HUDEP-2 (cell line): ENCODE measurements around the gene OR2T4.

Experiments used
- DNase-seq, 76 experiments: peaks; one replicate each; lab custom pipeline; 2025; ENCODE audit not compliant: unreplicated experiment in 76 of 76; lab: John Stamatoyannopoulos, UW

Gene OR2T4

DNA sequence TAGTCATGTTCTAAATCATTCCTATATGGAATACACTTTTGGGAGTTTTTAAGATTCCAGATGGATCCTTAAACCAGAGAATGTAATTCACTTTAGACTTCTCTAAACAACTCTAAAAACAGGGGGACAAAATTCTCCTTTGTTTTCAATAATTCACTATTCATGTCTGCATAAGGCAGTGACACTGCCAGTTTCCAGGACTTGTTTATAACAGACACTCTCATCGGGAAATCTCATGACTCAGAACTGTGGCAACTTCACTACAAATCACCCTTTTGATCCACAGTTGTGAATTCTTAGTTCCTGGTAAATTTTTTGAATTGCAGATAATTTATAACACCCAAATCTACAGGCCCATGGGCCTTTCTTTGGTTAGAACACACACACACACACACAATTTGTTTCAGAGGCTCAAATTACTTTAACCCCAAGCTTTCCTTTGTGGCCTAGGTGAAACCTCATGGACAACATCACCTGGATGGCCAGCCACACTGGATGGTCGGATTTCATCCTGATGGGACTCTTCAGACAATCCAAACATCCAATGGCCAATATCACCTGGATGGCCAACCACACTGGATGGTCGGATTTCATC, at the start of gene OR2T4:
OR2T4 (plus strand) TSS at position 545 of the 595 bp plus-strand sequence; CDS start at position 545, 0 bp downstream.
- DNase-seq = no peak

DNA sequence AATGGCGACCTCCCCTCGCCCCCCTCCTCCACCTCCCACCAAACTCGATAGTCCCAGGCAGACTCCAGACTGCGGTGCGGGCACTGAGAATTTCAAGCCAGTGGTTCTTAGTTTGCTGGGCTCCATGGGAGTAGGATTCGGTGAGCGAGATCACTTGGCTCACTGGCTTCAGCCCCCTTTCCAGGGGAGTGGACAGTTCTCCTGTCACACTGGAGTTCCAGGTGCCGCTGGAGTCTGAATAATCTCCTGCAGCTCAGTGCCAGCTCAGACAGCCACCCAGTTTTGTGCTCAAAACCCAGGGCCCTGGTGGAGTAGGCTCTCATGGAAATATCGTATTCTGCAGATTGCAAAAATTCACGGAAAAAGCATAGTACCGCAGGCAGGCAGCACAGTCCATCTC, 44.7 kb upstream of the OR2T4 start:
- DNase-seq = no peak

DNA sequence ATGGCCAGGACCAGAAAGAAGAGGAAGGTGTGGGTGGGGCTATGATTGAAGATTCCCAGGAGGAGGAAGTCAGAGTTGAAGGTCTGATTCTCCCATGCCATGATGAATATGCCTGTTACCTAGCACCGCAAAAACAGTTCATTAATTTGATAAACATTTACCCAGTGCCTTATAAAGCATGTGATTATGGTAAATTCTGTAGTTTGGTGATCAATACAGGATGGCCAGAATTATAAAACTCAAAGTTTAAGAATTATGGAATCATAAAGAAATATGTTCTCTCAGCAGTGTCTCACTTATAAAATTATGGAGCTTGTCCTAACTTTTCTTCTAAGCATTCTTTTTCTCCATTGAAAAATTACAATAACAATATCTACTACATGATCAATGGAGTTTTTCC, 37.0 kb upstream of the OR2T4 start, which contains the start of gene OR2M7:
OR2M7 (minus strand) TSS at position 101 of the 400 bp plus-strand sequence; CDS start at position 101, 0 bp downstream.
- DNase-seq = no peak

DNA sequence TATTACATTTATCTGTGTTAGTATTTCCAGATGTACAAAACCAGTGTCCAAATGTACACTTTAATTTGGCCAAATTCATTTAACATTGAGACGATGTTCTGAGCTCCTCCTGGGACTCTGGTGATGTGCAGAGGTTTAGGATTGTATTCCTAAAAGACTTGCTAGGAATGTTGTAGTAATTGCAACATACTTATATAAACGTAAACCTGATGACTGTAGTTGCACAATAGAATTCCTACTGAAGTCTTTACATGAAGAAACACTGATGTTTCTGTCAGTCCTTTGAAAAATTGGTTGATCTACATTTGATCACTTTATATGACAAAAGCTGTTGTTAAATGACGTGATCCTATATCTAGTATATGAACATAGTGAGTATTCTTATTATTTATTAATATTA, 18.0 kb upstream of the OR2T4 start:
- DNase-seq = no peak

DNA sequence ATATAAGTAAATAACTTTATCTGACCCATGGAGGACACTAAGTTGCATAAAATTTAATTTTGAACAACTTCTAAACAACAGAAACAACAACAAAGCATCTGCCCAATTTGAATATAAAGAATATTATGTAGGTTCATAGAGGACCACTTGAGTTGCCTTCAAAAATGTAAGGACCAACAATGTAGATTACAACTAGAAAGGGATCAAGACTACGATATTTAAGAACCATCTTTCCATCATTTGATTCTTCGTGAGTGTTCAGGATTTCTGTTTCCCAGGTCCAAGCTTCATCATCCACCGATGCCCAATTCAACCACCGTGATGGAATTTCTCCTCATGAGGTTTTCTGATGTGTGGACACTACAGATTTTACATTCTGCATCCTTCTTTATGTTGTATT, 13.0 kb upstream of the OR2T4 start, which contains the start of gene OR14C36:
OR14C36 (plus strand) TSS at position 301 of the 400 bp plus-strand sequence; CDS start at position 301, 0 bp downstream.
- DNase-seq = no peak

DNA sequence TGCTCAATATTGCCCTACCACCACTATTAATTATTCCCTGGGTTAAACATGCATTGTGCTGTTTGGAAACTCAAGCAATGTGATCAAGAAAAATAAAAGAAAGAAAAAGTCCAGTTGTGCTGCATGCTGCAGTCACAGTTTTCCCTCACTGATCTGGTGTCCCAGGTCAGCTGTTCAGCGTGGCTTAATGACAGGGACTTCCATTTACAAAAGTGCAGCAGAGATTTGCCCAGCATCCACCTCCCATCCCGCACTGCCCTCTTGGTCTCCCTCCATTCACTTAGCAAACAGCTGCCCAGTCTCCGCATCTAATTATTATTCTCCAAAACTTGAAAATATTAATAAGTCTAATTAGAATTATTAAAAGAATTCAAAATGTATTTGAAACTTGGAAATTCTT, 2.0 kb upstream of the OR2T4 start:
- no peak for DNase-seq

DNA sequence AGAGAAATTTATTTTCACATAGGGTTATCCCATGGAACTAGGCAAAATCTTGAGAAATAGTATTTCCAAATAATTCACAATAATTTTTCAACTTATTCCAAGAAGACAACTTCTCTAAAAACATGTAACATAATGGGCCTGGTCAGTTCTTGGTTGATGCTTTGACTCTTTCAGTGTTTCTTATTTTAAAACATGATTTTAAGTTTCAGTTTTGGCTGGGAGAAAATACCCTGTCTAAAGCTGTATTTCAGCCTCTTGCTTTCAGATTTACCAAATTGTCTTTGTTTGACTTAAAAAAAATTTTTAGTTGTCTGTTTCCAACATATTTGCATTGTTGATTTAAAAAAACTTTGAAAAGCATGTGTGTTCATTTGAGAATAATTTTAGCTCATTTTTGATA, 5.1 kb downstream of the OR2T4 start:
- DNase-seq = no peak

- DNase-seq = no peak
Measured at GRCh38 chr1:248372394-248372793, 10.9 kb downstream of the OR2T4 start.

- no peak for DNase-seq
Measured at GRCh38 chr1:248373761-248374160, 12.3 kb downstream of the OR2T4 start.

- no peak for DNase-seq
Measured at GRCh38 chr1:248375446-248375845, 14.0 kb downstream of the OR2T4 start, which contains the start of gene OR2T6. Gene OR2T6, plus strand, starts transcription at chr1:248375746. Its CDS starts 11,863 bp downstream, at chr1:248387609.

DNA sequence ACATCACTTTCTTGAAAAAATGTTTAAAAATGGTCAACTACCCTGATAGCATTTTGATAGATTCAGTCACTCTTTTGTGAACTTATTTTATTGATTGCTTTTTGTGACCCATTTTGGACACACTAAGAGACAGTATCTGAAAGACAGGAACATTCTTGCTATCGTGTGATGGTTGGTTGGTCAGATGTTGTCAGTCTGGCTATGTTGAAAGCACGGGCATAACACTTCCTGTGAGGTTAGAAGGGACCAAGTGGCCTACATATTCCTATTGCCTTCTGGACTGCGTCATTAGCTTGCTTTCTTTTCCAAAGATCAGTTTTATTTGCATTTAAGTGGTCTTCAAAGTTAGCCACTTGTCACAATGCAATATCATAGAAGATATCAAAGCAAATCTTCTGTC, 15.5 kb downstream of the OR2T4 start:
- DNase-seq = no peak

- no peak for DNase-seq
Measured at GRCh38 chr1:248380854-248381253, 19.4 kb downstream of the OR2T4 start.

GRCh38 chr1:248388426-248388825, 27.0 kb downstream of the OR2T4 start:
- DNase-seq = no peak

- no peak for DNase-seq
Measured at GRCh38 chr1:248393050-248393449, 31.6 kb downstream of the OR2T4 start.

DNA sequence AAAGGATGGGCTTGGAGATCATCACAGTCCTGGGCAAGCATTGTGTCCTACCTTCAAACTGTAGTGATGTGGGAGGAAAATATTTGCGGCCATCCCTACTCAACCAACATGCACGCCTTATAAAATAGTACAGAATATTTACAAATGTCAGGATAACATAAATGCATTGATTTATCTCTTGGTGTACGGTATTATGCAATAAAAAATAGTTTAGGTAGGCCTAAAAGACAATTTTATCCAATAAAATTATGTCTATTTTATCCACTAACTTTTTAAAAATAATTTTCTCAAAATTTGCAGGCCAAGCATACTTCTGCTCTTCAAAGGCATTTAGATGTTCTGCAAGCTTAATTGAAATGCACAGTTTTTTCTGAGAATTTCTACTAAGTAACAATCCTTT, 41.3 kb downstream of the OR2T4 start, which contains the start of gene OR2T1:
OR2T1 (plus strand) TSS at position 301 of the 400 bp plus-strand sequence. CDS start 3,100 bp downstream, outside the sequence.
- no peak for DNase-seq

DNA sequence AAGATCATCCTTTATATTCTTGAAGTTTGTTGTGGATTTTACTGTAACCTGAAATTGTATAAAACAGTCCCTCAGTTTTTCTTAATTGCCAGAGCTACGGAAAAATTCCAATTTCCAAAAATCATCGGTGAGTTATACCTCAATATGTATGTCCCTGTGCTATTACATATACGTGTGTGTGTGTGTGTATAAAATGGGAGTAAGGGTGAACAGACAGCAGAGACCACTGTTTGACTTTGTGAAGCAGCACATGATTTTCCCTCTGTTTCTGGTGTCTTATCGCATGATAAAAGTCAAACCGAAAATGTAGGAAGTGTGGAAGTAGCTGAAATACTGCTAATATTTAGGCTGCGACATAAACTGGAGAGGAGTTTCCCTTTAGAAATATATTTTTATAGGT, 42.6 kb downstream of the OR2T4 start:
- DNase-seq = peak in 34 of 76 experiments; percentile 3 to 55 (median 14)

DNA sequence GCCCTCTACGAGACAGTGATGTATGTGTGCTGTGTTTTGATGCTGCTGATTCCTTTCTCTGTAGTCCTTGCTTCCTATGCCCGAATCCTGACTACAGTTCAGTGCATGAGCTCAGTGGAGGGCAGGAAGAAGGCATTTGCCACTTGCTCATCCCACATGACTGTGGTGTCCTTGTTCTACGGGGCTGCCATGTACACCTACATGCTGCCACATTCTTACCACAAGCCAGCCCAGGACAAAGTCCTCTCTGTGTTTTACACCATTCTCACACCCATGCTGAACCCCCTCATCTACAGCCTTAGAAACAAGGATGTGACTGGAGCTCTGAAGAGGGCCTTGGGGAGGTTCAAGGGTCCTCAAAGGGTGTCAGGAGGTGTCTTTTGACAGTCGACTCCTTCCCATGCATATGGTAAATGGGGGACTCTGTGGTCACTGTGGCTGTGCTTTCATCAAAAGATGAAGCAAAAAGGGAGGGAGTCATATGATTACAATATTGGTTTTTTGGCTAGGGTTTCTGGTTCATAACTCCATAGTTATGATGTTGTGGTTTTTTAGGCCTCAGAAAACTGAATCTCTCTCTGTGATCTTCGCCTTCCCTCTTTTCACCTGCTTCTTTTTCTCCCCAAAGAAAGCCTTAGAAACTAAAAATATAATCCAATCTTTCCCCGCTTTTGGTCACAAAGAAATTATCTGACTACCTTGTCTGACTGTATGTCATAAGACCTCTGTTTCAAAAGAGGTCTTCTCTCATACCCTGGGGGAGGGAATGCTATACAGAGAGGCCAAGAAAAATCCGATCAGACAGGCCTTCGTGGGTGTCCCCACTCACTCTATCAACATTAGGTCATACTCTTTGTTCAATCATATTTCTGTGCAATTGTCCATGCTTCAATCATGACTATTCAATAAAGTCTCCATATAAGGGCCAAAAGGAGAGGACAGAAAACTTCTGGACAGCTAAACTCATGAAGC, 45.5 kb downstream of the OR2T4 start:
- DNase-seq = no peak
